ENCODE results near the gene NOX4. TPM values are rescaled to one million over a fixed set of nuclear protein-coding genes. Genes with fewer than 3 reads are reported as not detected.
"Not testable (repeated sequence)": the region's sequence is repeated elsewhere in the genome, so short reads cannot be mapped to it uniquely, and the experiment has no call there.

The NOX4 gene
- total RNA-seq, 1 experiment from 2014 or later: not detected

DNA sequence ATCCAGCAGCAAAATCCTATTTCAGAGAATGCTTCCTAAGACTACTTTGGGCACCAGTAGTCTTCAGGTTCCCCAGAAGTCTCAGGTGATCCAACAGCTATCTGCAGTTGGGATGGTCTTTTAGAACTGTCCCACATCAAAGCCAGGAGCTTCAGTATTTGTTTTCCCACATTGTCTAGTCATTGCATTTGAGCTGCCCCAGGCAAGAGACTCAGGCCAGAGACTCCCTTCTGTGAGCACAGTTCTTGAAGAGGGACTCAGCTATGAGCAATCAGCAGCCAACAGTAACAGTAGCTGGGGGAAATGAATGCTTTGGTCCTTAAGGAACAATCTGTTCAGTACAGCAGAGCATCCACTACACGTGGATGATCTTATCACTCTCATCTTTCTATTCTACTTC lies 188.1 kb downstream of the NOX4 start:
- not testable (repeated sequence) for DNase-seq (ENCODE audit: low read depth)

- not testable (repeated sequence) for DNase-seq (ENCODE audit: low read depth)
Observed at GRCh38 chr11:89295023-89295422, 196.2 kb downstream of the NOX4 start.

- DNase-seq (ENCODE audit: low read depth): peak; percentile 1
Observed at GRCh38 chr11:89293965-89294679, 197.1 kb downstream of the NOX4 start.

DNA sequence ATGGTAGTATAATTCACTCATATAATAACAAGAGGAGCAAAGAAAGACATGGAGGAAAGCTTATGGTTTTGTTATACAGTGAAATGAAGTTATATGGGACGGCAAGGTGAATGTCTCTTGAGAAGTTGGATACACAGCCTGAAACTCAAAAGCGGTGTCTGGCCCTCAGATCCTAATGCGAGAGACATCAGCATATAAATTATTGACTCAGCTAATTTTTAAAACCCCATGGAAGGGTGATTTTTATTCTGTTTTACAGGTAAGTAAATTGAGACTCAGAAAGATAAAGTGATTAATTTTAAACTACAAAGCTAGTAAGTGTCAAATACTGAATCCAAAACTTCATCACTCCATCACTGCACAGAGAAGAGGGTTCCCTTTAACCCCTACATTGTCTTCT lies 203.2 kb downstream of the NOX4 start:
- not testable (repeated sequence) for DNase-seq (ENCODE audit: low read depth)

- not testable (repeated sequence) for DNase-seq (ENCODE audit: low read depth)
Observed at GRCh38 chr11:89286601-89287000, 204.6 kb downstream of the NOX4 start.

- not testable (repeated sequence) for DNase-seq (ENCODE audit: low read depth)
Observed at GRCh38 chr11:89281032-89281677, 210.0 kb downstream of the NOX4 start.

DNA sequence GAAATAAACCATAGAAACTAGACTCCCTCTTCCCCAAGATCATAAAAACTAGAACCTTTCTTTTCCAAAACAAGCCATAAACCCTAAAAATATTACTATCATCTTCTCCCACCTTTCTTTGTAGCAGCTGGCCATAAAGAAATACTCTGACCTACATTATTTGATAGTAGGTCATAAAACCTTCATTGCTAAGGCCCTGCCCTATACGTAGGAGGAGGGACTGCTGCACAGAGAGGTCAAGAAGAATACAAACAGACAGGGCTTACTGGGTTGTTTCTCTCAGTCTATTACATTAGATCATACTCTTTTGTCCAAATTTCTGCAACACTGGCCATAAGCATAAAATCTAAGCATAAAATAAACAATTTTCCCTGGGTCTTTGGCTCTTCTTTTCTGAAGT lies 212.0 kb downstream of the NOX4 start:
- DNase-seq (ENCODE audit: low read depth): no peak

GRCh38 chr11:89275966-89276365 lies 215.2 kb downstream of the NOX4 start:
- no peak for DNase-seq (ENCODE audit: low read depth)

Other genes with a start within 250 kb of the NOX4 start
- not detected in 2 replicates for gene TRIM77, start 218.9 kb upstream of the NOX4 start, total RNA-seq (2014; rRNA removed; shearing (Covaris generic))

Measured in M059J (cell line).